RWPE1 (cell line): ENCODE data around the gene ZNF511.

Experiments
- CTCF ChIA-PET: fragments of 350-600 bp; sonication (Branson Sonifier 250); formaldehyde crosslinking; extraction: SDS; loops from one replicate; lab custom pipeline; 2021; lab: Yijun Ruan, JAX
- POLR2A ChIA-PET: fragments of 400-600 bp; formaldehyde crosslinking; extraction: SDS; loops from one replicate; lab custom pipeline; 2020; ENCODE audit warnings: antibody characterized with exemption; ENCODE audit not compliant: low non-redundant PET; lab: Yijun Ruan, JAX
- DNase-seq: peaks from one replicate; pipeline ENCODE4 v3.0.0; 2012; ENCODE audit warnings: low spot score
- H3K27ac ChIP-seq: fragments of 450-650 bp; 2 replicates; pipeline ENCODE4 v1.5.1; 2017
- TF ChIP-seq, protein P1 (sequence below): fragments of 450-650 bp; conservative IDR thresholded peaks from 2 replicates; pipeline ENCODE4 v1.5.1; 2017; ENCODE audit warnings: low read depth, mild to moderate bottlenecking

The ZNF511 gene

DNA sequence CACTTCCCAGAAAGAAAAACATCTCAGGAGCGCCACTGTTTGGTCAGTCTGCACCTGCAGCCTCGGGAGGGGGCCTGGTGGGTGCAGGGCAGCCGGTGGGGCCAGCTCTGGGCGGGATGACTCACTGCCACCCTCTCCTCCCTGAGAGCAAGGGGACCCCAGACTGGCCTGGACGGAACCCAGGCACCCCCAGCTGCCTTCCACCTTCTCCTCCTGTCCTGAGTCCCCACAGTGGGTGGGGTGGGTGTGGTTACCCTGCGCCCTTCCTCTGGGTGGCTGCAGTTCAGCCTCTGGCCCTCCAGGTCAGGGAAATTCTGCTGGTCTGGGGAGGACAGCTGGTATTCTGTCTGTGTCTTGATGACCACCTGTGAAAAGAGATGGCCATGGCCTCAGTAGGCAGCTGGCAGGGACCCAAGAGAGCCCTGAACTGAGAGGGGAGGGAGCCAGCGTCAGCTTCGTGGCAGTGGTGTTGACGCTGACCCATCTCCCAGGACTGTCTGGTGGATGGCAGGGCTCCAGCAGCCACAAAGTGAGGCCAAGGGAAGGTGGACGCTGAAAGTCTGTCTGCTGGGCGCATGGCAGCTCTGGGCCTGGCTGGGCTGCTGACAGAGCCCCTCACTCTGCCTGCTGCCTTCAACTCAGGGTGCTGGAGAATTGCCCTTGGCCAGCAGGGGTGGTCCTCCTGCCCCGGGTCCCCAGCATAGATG is 19.1 kb downstream of the ZNF511 start:
- no peak overlapping the region for H3K27ac ChIP-seq
- CTCF ChIA-PET, result no interaction called here
- DNase-seq, result no peak
- TF ChIP-seq, protein P1, sequence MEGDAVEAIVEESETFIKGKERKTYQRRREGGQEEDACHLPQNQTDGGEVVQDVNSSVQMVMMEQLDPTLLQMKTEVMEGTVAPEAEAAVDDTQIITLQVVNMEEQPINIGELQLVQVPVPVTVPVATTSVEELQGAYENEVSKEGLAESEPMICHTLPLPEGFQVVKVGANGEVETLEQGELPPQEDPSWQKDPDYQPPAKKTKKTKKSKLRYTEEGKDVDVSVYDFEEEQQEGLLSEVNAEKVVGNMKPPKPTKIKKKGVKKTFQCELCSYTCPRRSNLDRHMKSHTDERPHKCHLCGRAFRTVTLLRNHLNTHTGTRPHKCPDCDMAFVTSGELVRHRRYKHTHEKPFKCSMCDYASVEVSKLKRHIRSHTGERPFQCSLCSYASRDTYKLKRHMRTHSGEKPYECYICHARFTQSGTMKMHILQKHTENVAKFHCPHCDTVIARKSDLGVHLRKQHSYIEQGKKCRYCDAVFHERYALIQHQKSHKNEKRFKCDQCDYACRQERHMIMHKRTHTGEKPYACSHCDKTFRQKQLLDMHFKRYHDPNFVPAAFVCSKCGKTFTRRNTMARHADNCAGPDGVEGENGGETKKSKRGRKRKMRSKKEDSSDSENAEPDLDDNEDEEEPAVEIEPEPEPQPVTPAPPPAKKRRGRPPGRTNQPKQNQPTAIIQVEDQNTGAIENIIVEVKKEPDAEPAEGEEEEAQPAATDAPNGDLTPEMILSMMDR, result no peak
- POLR2A ChIA-PET, result no interaction called here

DNA sequence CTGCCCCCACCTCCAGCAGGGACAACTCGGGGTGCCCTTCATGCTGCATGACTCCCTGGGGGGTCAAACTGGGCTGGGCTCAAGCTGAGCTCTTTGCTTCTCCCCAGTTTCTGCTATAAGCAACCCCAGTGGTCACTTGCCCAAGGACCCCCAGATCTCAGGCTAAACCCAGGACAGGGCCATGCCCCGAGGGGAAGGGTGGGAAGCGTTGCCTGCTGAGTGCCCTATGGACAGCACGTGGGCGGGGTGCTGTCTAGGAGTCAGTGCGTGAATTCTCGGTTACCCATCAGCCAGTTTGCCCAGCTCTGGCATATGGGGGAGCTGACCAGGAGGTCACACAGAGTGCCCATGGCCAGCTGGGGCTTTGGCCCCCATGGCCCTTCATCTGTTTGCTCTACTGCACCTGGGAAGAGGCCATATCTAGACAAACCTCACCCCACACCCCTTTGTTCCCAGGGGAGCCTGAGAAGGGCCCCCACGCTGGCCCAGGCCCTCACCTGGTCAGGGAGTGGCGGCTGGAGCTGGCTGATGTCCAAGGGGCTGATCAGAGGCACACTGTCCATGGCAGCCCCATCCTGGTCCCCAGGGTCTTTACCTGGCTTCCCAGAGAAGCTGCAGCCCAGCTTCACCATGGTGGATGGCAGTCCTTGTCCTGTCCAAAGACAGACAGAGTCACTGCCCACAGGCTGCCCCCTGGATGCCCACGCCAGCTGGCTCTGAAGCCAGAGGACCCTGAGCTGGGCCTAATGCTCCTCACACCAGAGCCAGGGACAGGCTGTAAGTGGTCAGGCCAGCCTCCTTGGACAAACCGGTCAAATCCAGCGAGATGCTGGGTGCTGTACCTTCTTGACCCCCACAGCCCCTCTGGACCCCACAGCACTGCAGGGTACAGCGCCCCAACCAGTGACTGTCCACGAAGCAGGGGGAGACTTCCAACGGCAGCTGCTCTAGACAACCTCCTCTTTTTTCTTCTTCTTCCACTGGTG is 19.9 kb downstream of the ZNF511 start:
- no peak overlapping the region for H3K27ac ChIP-seq
- TF ChIP-seq, protein P1, result no peak
- ChIA-PET POLR2A (no interaction called here), CTCF (interaction anchor here (0.5 to 2.2 kb wide), 23 partner anchors 8 to 1185 kb away, joined by 3 to 13 read pairs (median 4); partner anchors contain the start of genes PAOX and PRAP1)
- DNase-seq, result no peak

DNA sequence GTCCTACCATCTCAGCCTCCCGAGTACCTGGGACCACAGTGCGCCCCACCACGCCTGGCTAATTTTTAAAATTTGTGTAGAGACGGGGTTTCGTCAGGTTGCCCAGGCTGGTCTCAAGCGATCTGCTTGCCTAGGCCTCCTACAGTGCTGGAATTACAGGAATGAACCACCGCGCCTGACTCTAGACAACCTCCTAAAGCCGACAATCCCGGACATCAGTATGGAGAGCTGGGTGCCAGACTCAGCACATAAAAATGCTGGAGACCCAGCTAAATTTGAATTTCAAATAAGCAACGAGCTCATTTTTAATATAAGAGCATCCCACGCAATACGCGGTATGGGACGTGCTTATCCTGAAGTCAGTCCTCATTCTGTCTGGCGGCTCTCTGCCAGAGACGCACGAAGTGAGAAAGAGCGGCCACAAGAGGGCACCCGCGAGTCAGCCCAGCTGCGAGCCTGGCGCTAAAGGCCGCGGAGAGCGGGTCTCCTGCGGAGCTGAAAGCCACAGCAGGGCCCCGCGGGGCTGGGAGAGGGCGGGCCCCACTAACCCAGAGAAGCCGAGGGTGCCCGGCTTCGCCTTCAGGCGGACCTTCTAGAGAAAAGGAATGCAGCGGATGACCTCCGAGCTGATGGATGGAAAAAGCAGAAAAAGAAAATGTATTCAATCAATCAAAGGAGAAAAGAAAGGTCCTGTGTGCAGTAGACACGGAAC is 20.9 kb downstream of the ZNF511 start:
- no peak overlapping the region for H3K27ac ChIP-seq
- TF ChIP-seq, protein P1, result peak; percentile 96
- POLR2A ChIA-PET, result no interaction called here
- CTCF ChIA-PET, result interaction anchor here (0.5 to 2.2 kb wide), 32 partner anchors 9 to 1186 kb away, joined by 3 to 13 read pairs (median 4); partner anchors contain the start of genes ADAM8, PAOX and PRAP1
- peak; percentile 79 for DNase-seq

DNA sequence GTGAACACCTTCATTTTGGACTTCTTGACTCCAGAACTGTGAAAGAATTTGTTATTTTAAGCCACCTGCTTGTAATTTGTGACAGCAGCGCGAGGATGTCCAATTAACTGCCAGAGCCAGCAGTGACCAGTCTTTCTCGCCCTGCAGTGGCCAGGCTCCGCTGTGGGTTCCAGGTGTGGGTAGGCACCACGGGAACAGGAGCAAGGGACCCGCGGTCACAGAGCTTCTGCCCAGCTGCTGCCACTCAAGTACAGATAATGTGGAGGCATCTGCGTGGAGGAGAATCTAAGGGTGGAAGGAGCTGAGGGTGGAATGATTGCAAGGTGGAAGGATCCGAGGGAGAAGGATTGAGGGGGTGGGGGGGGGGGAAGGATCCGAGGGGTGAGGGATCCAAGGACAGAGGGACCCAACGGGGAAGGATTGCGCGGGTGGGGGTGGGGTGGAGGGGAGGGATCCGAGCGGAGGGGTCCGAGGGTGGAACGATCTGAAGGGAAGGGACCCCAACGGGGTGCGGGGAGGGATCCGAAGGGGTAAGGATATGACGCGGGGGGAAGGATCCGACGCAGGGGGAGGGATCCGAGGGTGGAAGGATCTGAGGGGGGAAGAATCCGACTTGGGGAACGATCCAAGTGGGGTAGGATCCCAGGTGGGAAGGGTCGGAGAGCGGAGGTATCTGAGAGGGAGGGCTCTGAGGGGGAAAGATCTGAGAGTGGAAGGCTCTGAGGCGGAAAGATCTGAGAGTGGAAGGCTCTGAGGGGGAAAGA is 24.4 kb downstream of the ZNF511 start:
- H3K27ac ChIP-seq, result no peak overlapping the region
- no peak for DNase-seq
- POLR2A ChIA-PET, result no interaction called here
- TF ChIP-seq, protein P1, result no peak
- CTCF ChIA-PET, result interaction anchor here (0.5 kb wide), 1 partner anchor 49 kb away, joined by 5 read pairs; no protein-coding TSS in a partner anchor

DNA sequence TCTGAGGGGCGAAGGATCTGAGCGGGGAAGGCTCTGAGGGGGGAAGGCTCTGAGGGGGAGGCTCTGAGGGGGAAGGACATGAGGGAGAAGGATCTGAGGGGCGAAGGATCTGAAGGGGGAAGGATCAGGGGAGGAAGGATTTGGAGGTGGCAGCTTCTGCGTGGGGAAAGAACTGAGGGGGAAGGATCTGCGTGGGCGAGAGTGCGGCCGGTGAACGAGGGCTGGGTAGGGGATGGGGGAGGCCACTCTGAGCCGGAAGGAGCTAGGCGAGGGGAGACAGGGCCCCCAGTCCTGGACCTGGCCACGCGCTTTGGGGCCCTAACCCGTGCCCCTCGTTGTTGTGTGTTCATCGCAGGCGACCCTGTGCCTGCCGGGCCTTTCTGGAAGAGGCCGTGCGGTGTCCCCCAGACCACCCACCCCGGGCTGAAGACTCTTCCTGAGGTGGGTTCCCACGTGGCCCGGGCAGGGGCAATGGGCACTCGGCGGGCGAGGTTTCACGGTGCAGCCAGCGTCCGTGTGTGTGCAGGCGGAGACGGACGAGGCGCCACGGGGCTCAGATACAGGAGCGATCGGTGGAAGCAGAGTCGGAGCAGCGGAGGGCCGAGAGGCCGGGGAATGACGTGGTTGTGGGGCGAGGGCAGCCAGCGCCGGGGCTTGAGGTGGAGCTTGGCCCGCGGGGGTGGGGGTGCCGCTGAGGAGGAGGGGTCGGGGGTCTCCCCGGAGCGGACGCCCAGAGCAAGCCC is 26.0 kb downstream of the ZNF511 start:
- ChIA-PET CTCF (no interaction called here), POLR2A (no interaction called here)
- H3K27ac ChIP-seq, result no peak overlapping the region
- no peak for DNase-seq
- TF ChIP-seq, protein P1, result no peak
